HG03135 (cell line): ENCODE results near the gene FOLR1.
"Not testable (repeated sequence)": the region's sequence is repeated elsewhere in the genome, so short reads cannot be mapped to it uniquely, and the experiment has no call there.

Experiments used
- ATAC-seq: cut with Tn5 transposase; IDR thresholded peaks from one replicate; pipeline ENCODE4 v1.9.1; 2021; ENCODE audit warnings: mild to moderate bottlenecking, moderate library complexity; ENCODE audit not compliant: unreplicated experiment

Gene FOLR1

GRCh38 chr11:72191961-72192381 is at the start of gene FOLR1:
Gene FOLR1 (plus strand): TSS chr11:72192140. CDS start chr11:72192174, 34 bp downstream.
- no peak for ATAC-seq

GRCh38 chr11:72142543-72142942 is 49.4 kb upstream of the FOLR1 start:
- not testable (repeated sequence) for ATAC-seq

DNA sequence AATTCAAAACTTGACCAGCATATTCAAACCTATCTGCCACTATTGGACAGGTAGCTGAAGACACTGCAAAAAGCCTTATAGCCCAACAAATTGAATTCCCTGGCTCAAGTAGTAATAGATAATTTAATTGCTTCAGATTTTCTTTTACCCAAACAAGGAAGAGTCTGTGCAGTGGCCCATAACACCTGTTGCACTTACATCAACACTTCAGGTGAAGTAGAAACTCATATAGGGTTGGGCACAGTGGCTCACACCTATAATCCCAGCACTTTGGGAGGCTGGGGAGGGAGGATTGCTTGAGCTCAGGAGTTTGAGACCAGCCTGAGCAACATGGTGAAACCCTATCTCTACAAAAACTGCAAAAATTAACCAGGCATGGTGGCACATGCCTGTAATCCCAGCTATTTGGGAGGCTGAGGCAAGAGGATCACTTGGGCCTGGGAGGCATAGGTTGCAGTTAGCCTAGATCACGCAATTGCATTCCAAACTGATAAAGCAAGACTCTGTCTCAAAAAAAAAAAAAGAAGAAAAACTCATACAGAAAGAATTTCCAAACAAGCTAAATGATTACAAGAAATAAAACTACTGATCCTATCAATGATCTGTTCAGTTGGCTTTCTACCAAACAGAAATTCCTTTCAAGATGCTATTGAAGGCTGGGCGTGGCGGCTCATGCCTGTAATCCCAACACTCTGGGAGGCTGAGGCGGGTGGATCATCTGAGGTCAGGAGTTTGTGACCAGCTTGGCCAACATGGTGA is 47.0 kb upstream of the FOLR1 start:
- ATAC-seq, result no peak

DNA sequence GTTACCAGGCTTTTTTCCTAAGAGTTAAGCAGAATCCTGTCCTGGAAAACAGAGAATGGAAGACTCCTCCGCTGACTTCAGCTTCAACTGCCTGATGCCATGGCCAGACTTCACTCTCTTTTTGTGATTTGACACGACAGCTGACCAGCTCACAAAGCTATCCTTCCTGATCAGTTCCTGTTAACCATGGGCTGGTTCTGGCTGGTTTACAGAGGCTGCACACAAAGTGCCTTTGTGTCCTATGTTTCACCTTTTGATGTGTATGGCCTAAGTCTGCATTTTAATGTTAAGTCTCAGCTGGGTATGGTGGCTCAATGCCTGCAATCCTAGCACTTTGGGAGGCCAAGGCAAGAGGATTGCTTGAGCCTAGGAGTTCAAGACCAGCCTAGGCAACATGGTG is 45.3 kb upstream of the FOLR1 start:
- ATAC-seq, result no peak

DNA sequence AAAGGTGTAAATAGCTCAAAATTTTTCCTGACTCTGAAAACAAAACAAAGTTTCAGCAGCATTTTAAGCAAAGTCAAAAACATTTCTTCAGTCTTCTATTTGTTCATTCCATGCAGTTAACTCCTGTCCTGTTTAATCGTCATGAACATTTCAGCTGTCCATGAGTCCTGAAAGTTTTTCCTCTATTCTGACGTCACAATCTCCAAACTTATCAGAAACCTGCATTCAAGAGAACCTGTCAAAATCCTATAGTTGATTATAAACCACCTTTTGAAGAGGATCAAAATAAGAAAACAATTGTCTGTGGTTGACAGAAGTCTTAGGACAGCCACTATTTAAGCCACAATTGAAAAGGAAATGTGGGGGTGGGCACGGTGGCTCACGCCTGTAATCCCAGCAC is 41.1 kb upstream of the FOLR1 start:
- ATAC-seq, result no peak

DNA sequence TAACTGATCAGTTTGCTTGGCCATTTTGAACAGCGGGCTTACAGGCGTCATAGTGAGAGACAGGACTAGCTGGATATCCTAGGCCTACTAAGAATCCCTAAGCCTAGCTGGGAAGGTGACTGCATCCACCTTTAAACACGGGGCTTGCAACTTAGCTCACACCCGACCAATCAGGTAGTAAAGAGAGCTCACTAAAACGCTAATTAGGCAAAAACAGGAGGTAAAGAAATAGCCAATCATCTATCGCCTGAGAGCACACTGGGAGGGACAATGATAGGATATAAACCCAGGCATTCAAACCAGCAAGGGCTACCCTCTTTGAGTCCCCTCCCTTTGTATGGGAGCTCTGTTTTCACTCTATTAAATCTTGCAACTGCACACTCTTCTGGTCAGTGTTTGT is 38.1 kb upstream of the FOLR1 start:
- not testable (repeated sequence) for ATAC-seq

- ATAC-seq, result no peak
Measured at GRCh38 chr11:72154816-72155215, 37.1 kb upstream of the FOLR1 start.

GRCh38 chr11:72155751-72156150 is 36.2 kb upstream of the FOLR1 start:
- no peak for ATAC-seq

DNA sequence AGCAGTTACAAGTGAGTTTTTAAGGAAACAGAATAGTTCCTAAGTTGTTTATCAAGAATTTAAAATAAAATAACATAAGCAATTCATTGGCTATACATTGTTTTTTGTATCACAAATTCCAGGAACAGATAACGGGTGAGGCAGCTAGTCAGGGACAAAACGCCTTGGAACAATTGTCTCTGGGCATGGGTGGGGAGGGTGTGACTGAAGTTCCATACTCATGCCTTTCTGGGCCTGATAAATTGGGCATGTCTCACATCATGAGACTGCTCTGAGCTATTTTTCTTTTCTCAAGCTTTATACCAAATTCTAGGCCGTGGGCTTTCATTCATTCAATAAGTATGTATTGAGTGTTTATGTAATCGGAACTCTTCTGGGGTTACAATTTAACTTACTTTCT is 34.8 kb upstream of the FOLR1 start:
- no peak for ATAC-seq

GRCh38 chr11:72160319-72160718 is 31.6 kb upstream of the FOLR1 start:
- ATAC-seq, result no peak

- no peak for ATAC-seq
Measured at GRCh38 chr11:72162891-72163492, 28.9 kb upstream of the FOLR1 start.

DNA sequence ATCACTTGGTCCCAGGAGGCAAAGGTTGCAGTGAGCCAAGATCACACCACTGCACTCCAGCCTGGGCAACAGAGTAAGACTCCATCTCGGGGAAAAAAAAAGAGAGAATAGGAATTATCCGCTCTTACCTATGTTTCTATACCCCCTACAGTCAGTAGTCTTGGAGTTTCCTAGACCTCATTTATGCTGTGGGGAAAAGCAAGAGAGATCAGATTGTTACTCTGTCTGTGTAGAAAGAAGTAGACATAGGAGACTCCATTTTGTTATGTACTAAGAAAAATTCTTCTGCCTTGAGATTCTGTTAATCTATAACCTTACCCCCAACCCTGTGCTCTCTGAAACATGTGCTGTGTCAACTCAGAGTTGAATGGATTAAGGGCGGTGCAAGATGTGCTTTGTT is 27.8 kb upstream of the FOLR1 start:
- ATAC-seq, result not testable (repeated sequence)

GRCh38 chr11:72169046-72169555 is 22.8 kb upstream of the FOLR1 start:
- not testable (repeated sequence) for ATAC-seq

DNA sequence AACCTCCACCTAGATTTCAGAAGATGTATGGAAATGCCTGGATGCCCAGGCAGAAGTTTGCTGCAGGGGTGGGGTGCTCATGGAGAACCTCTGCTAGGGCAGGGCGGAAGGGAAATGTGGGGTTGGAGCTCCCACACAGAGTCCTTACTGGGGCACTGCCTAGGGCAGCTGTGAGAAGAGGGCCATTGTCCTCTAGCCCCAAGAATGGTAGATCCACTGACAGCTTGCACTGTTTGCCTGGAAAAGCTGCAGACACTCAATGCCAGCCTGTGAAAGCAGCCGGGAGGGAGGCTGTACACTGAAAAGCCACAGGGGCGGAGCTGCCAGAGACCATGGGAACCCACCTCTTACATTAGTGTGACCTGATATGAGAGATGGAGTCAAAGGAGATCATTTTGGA is 22.2 kb upstream of the FOLR1 start:
- not testable (repeated sequence) for ATAC-seq

- not testable (repeated sequence) for ATAC-seq
Measured at GRCh38 chr11:72172043-72172442, 19.9 kb upstream of the FOLR1 start.

- ATAC-seq, result no peak
Measured at GRCh38 chr11:72173291-72173690, 18.6 kb upstream of the FOLR1 start.

GRCh38 chr11:72174302-72175070 is 17.5 kb upstream of the FOLR1 start:
- no peak for ATAC-seq

- no peak for ATAC-seq
Measured at GRCh38 chr11:72177656-72178055, 14.3 kb upstream of the FOLR1 start.

GRCh38 chr11:72179049-72179803 is 12.7 kb upstream of the FOLR1 start:
- ATAC-seq, result no peak

DNA sequence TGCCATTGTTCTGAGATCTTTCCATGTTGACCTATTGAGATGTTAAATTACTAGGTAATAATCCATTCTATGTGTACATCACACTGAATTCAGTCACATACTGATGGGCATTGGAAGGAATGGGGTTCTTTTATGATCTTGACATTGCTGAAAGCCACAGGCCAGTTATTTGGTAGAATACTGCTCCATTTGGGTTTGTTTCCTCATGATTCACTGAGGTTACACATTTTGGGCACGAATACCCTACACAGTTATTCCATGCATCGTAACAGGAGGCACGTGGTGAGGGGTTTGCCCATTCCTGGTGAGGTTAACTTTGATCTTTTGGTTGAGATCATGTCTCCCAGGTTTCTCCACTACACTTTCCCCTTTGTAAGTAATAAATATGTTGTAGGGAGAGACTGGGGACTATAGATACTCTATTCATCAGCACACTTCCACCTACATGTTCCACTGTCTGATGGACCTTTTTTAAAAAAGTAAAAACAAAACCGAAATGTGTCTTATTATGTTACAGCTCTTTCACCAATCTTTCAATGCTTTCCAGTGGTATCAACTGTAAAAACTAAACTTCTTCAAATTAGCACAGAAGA is 12.0 kb upstream of the FOLR1 start:
- no peak for ATAC-seq
